B cell (primary cell): Measurements from ENCODE around the gene DLGAP5. TPM values are rescaled to one million over a fixed set of nuclear protein-coding genes. Genes with fewer than 3 reads are reported as not detected.
A peak's percentile ranks its signal among the peaks of the same experiment; 100 is the strongest.

ENCODE experiments used
- ATAC-seq: fragments of 200-7000 bp; cut with Tn5 transposase; one replicate; pipeline ENCODE4 v1.10.0; 2021; ENCODE audit warnings: low read depth, mild to moderate bottlenecking, moderate number of reproducible peaks, moderate library complexity
- CTCF ChIA-PET: fragments of 350-600 bp; sonication (Branson Sonifier 250); formaldehyde crosslinking; loops from one replicate; lab custom pipeline; 2021; ENCODE audit warnings: antibody characterized with exemption, inconsistent platforms; lab: Charles Lee
- POLR2A ChIA-PET: fragments of 350-600 bp; sonication (Branson Sonifier 250); formaldehyde crosslinking; loops from one replicate; lab custom pipeline; 2021; ENCODE audit warnings: antibody characterized with exemption; lab: Charles Lee
- DNase-seq: peaks from one replicate; pipeline ENCODE4 v3.0.0; 2013
- H2AFZ ChIP-seq: 2 replicates; pipeline ENCODE4 v1.6.1; 2012; ENCODE audit warnings: mild to moderate bottlenecking, low read depth, low read length; ENCODE audit not compliant: insufficient read depth, poor library complexity, severe bottlenecking
- H3K27ac ChIP-seq, 2 donors: 1 replicate in 1 of 2; 2 replicates in 1 of 2; pipeline ENCODE4 v1.5.1; 2012 to 2013; ENCODE audit warnings: low read length in 2 of 2, mild to moderate bottlenecking in 2 of 2, moderate library complexity in 1 of 2
- H3K27me3 ChIP-seq, 4 experiments: fragments of 200-600 bp in 1 of 4; sonication (generic) in 1 of 4; replicated peaks in 1 of 4; 1 replicate in 2 of 4; 2 replicates in 2 of 4; pipeline versions ENCODE4 v1.6.1 to v1.7.0; 2013 to 2016; ENCODE audit warnings: low read length in 3 of 4, mild to moderate bottlenecking in 2 of 4, mixed read lengths in 1 of 4, moderate library complexity in 1 of 4; ENCODE audit not compliant: insufficient read depth in 4 of 4, control insufficient read depth in 3 of 4; ENCODE audit errors: control extremely low read depth in 1 of 4
- H3K36me3 ChIP-seq, 2 experiments: replicated peaks in 1 of 2; 1 replicate in 1 of 2; 2 replicates in 1 of 2; pipeline versions ENCODE4 v1.6.1 to v1.7.1; 2013; ENCODE audit warnings: low read length in 1 of 2; ENCODE audit not compliant: insufficient read depth in 2 of 2, control insufficient read depth in 1 of 2; ENCODE audit errors: control extremely low read depth in 1 of 2, extremely low read depth in 1 of 2
- H3K4me1 ChIP-seq, 2 donors: fragments of 200-600 bp in 1 of 2; sonication (generic) in 1 of 2; 1 replicate in 1 of 2; 2 replicates in 1 of 2; pipeline versions ENCODE4 v1.5.1 to v1.6.1; 2013 to 2017; ENCODE audit warnings: low read length in 2 of 2; ENCODE audit not compliant: control insufficient read depth in 2 of 2, insufficient read depth in 2 of 2
- H3K4me2 ChIP-seq: replicated peaks from 2 replicates; pipeline ENCODE3; 2012; ENCODE audit warnings: mild to moderate bottlenecking, low read depth, low read length; ENCODE audit not compliant: poor library complexity, severe bottlenecking
- H3K4me3 ChIP-seq, 5 experiments: fragments of 200-600 bp in 1 of 5; sonication (generic) in 1 of 5; 1 replicate in 3 of 5; 2 replicates in 2 of 5; pipeline versions ENCODE4 v1.5.1 to v1.7.0; 2011 to 2016; ENCODE audit warnings: low read length in 4 of 5, mild to moderate bottlenecking in 4 of 5, low read depth in 2 of 5, control low read depth in 1 of 5, moderate library complexity in 1 of 5; ENCODE audit not compliant: insufficient read depth in 1 of 5; ENCODE audit errors: control extremely low read depth in 1 of 5, extremely low read depth in 1 of 5
- H3K79me2 ChIP-seq: fragments of 200-600 bp; sonication (generic); one replicate; pipeline ENCODE4 v1.6.0; 2016; ENCODE audit warnings: low read length; ENCODE audit not compliant: control insufficient read depth, insufficient read depth
- H3K9ac ChIP-seq: fragments of 200-600 bp; sonication (generic); 2 replicates; pipeline ENCODE4 v1.6.1; 2017; ENCODE audit warnings: mild to moderate bottlenecking, low read length, moderate library complexity
- H3K9me3 ChIP-seq, 3 donors: one replicate each; pipeline versions ENCODE4 v1.6.1 to v1.7.1; 2013; ENCODE audit warnings: low read length in 2 of 3; ENCODE audit not compliant: control insufficient read depth in 2 of 3, insufficient read depth in 1 of 3; ENCODE audit errors: control extremely low read depth in 1 of 3
- H4K20me1 ChIP-seq: 2 replicates; pipeline ENCODE4 v1.6.0; 2012; ENCODE audit warnings: mild to moderate bottlenecking, low read length; ENCODE audit not compliant: insufficient read depth, control insufficient read depth, poor library complexity, severe bottlenecking
- H3K27ac Mint-ChIP-seq: one replicate; pipeline ENCODE4 v1.8.0; 2021; ENCODE audit warnings: mixed read lengths
- H3K27me3 Mint-ChIP-seq: one replicate; pipeline ENCODE4 v1.8.0; 2021; ENCODE audit warnings: mixed read lengths
- H3K4me1 Mint-ChIP-seq: one replicate; pipeline ENCODE4 v1.8.0; 2021; ENCODE audit warnings: mixed read lengths
- H3K4me3 Mint-ChIP-seq: one replicate; pipeline ENCODE4 v1.8.0; 2021; ENCODE audit warnings: mixed read lengths
- H3K9me3 Mint-ChIP-seq: one replicate; pipeline ENCODE4 v1.8.0; 2022; ENCODE audit warnings: mixed read lengths; ENCODE audit not compliant: insufficient read depth
- CTCF ChIP-seq: fragments of 200-600 bp; IDR thresholded peaks from one replicate; pipeline ENCODE4 v1.8.0; 2022; ENCODE audit warnings: antibody characterized with exemption, mild to moderate bottlenecking
- EZH2 ChIP-seq: IDR thresholded peaks from 2 replicates; pipeline ENCODE4 v1.6.1; 2012; ENCODE audit warnings: borderline replicate concordance, low read depth, mild to moderate bottlenecking, moderate library complexity, low read length; ENCODE audit not compliant: insufficient read depth, poor library complexity, severe bottlenecking
- WGBS: methylation state at CpG from one replicate; pipeline ENCODE4 v1.1.5; 2013; ENCODE audit warnings: missing lambda C conversion rate; ENCODE audit not compliant: insufficient coverage; 5-methylcytosine and 5-hydroxymethylcytosine counted together
- intact Hi-C: fragments of 100-400 bp; cut with micrococcal nuclease; formaldehyde crosslinking; loops from one replicate; pipeline ENCODE4 v1.10.0; 2022
- polyA plus RNA-seq: library from polyadenylated mRNA; depleted of rRNA; stranded (reverse); fragments of >200 nt; gene quantifications from 2 replicates; pipeline ENCODE4 v1.2.3, GENCODE V29; 2012
- total RNA-seq, 2 donors: library from RNA; stranded (reverse); fragments of 120-200 nt in 1 of 2; gene quantifications; 1 replicate in 1 of 2; 2 replicates in 1 of 2; pipeline versions ENCODE4 v1.2.3 to v1.2.4, GENCODE V29; 2013 to 2022

DLGAP5 gene
- total and polyA plus RNA-seq, 2 donors (not counting 1 experiment from before 2014, with no cell fraction given): 0.12 TPM; not detected in 1

GRCh38 chr14:55192054-55192621, 753 bp upstream of the DLGAP5 start:
- DNase-seq (no peak), ATAC-seq (no peak)
- 40% methylated on average over 2 of the region's 11 CpGs for WGBS
- ChIA-PET CTCF (interaction anchor here (0.7 to 0.8 kb wide), 2 partner anchors 10 to 978 kb away, joined by 3 read pairs; no protein-coding TSS in a partner anchor), POLR2A (no interaction called here)
- H3K4me1 ChIP-seq: peaks cover 9 to 13% of the 10 kb centered on the region in 2 donors
- Mint-ChIP-seq H3K4me1 (peaks cover 14% of the 10 kb centered on the region), H3K27ac (no peak overlapping the region), H3K9me3 (no peaks in the 10 kb centered on the region), H3K4me3 (peak overlapping the region; percentile 89), H3K27me3 (no peaks in the 10 kb centered on the region)
- no peaks in the 10 kb centered on the region for H3K79me2 ChIP-seq
- no peaks in the 10 kb centered on the region for H4K20me1 ChIP-seq
- peak overlapping the region; percentile 38 to 72 (median 68) for H3K4me3 ChIP-seq
- intact Hi-C loops: no loop called here
- H3K36me3 ChIP-seq: no peaks in the 10 kb centered on the region
- H2AFZ ChIP-seq: peak overlapping the region; percentile 84
- peak overlapping the region in 1 of 2 donors; percentile 68 for H3K27ac ChIP-seq
- peak overlapping the region; percentile 64 for H3K9ac ChIP-seq
- no peaks in the 10 kb centered on the region for H3K9me3 ChIP-seq
- TF ChIP-seq CTCF (no peak), EZH2 (no peak)
- H3K4me2 ChIP-seq: peak overlapping the region; percentile 85
- no peaks in the 10 kb centered on the region for H3K27me3 ChIP-seq

GRCh38 chr14:55190906-55191202, 531 bp downstream of the DLGAP5 start:
- POLR2A ChIA-PET: no interaction called here
- CTCF ChIA-PET: interaction anchor here (0.8 to 1.0 kb wide), 2 partner anchors 11 to 81 kb away, joined by 3 to 4 read pairs; no protein-coding TSS in a partner anchor

More at GRCh38 chr14:55190906-55191202, 531 bp downstream of the DLGAP5 start:
- Histone ChIP-seq H3K27me3 (no peaks in the 10 kb centered on the region), H3K27ac (peak overlapping the region in 1 of 2 donors; percentile 14), H3K79me2 (no peaks in the 10 kb centered on the region), H2AFZ (peak overlapping the region; percentile 84), H3K9me3 (no peaks in the 10 kb centered on the region), H4K20me1 (no peaks in the 10 kb centered on the region), H3K36me3 (no peaks in the 10 kb centered on the region), H3K4me2 (peak overlapping the region; percentile 85), H3K4me1 (peaks cover 9 to 13% of the 10 kb centered on the region in 2 donors), H3K9ac (peak overlapping the region; percentile 64), H3K4me3 (peak overlapping the region; percentile 38 to 72 (median 68))
- 19% methylated on average over 8 of the region's 8 CpGs for WGBS
- no peak overlapping the region for H3K27ac Mint-ChIP-seq
- no peaks in the 10 kb centered on the region for H3K27me3 Mint-ChIP-seq
- no peaks in the 10 kb centered on the region for H3K9me3 Mint-ChIP-seq
- DNase-seq (peak; percentile 11), ATAC-seq (no peak)
- intact Hi-C loops: loop anchor here (1.0 kb wide), 5 partner anchors 80 to 625 kb away; partner anchors contain the start of genes FBXO34, MAPK1IP1L, SOCS4 and WDHD1
- peak overlapping the region; percentile 89 for H3K4me3 Mint-ChIP-seq
- peaks cover 14% of the 10 kb centered on the region for H3K4me1 Mint-ChIP-seq
- no peak for TF ChIP-seq CTCF
- TF ChIP-seq EZH2: no peak
